Panc1 (cell line): ENCODE measurements around the gene MOB4.

Experiments
- POLR2AphosphoS5 ChIP-seq: IDR thresholded peaks from 2 replicates; pipeline ENCODE4 v1.6.1; 2012; ENCODE audit warnings: mild to moderate bottlenecking, low read depth, low read length, moderate library complexity
- SIN3A ChIP-seq: IDR thresholded peaks from 2 replicates; pipeline ENCODE4 v1.6.1; 2012; ENCODE audit warnings: low read depth, mild to moderate bottlenecking, low read length, moderate library complexity, borderline replicate concordance; ENCODE audit not compliant: insufficient read depth
- TCF7L2 ChIP-seq: IDR thresholded peaks from 2 replicates; pipeline ENCODE4 v1.6.1; 2011; ENCODE audit warnings: mild to moderate bottlenecking, low read depth, low read length, inconsistent platforms
- TF ChIP-seq, protein P1 (sequence below): fragments of 450-650 bp; IDR thresholded peaks from 2 replicates; pipeline ENCODE4 v1.5.1; 2017; ENCODE audit warnings: mild to moderate bottlenecking
- TF ChIP-seq, protein P2 (sequence below), 2 experiments: IDR thresholded peaks; 2 replicates each; pipeline ENCODE4 v1.6.1; 2011 to 2012; ENCODE audit warnings: low read depth in 2 of 2, control low read depth in 1 of 2, low read length in 1 of 2, mild to moderate bottlenecking in 1 of 2, moderate library complexity in 1 of 2; ENCODE audit not compliant: insufficient read depth in 1 of 2

GRCh38 chr2:197504512-197504911 is 11.4 kb upstream of the MOB4 start:
- TF ChIP-seq, protein P1, sequence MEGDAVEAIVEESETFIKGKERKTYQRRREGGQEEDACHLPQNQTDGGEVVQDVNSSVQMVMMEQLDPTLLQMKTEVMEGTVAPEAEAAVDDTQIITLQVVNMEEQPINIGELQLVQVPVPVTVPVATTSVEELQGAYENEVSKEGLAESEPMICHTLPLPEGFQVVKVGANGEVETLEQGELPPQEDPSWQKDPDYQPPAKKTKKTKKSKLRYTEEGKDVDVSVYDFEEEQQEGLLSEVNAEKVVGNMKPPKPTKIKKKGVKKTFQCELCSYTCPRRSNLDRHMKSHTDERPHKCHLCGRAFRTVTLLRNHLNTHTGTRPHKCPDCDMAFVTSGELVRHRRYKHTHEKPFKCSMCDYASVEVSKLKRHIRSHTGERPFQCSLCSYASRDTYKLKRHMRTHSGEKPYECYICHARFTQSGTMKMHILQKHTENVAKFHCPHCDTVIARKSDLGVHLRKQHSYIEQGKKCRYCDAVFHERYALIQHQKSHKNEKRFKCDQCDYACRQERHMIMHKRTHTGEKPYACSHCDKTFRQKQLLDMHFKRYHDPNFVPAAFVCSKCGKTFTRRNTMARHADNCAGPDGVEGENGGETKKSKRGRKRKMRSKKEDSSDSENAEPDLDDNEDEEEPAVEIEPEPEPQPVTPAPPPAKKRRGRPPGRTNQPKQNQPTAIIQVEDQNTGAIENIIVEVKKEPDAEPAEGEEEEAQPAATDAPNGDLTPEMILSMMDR, result no peak
- TF ChIP-seq POLR2AphosphoS5 (no peak), SIN3A (no peak), TCF7L2 (no peak)
- TF ChIP-seq, protein P2, sequence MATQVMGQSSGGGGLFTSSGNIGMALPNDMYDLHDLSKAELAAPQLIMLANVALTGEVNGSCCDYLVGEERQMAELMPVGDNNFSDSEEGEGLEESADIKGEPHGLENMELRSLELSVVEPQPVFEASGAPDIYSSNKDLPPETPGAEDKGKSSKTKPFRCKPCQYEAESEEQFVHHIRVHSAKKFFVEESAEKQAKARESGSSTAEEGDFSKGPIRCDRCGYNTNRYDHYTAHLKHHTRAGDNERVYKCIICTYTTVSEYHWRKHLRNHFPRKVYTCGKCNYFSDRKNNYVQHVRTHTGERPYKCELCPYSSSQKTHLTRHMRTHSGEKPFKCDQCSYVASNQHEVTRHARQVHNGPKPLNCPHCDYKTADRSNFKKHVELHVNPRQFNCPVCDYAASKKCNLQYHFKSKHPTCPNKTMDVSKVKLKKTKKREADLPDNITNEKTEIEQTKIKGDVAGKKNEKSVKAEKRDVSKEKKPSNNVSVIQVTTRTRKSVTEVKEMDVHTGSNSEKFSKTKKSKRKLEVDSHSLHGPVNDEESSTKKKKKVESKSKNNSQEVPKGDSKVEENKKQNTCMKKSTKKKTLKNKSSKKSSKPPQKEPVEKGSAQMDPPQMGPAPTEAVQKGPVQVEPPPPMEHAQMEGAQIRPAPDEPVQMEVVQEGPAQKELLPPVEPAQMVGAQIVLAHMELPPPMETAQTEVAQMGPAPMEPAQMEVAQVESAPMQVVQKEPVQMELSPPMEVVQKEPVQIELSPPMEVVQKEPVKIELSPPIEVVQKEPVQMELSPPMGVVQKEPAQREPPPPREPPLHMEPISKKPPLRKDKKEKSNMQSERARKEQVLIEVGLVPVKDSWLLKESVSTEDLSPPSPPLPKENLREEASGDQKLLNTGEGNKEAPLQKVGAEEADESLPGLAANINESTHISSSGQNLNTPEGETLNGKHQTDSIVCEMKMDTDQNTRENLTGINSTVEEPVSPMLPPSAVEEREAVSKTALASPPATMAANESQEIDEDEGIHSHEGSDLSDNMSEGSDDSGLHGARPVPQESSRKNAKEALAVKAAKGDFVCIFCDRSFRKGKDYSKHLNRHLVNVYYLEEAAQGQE (IDR thresholded peaks at IDR 0.05; ENCODE audit: insufficient read depth in 1 of 2, low read depth in 2 of 2, low read length in 1 of 2), result no peak
